GM18873 (cell line): Measurements from ENCODE around the gene TULP4.

ENCODE experiments used
- ATAC-seq: cut with Tn5 transposase; IDR thresholded peaks from one replicate; pipeline ENCODE4 v1.9.1; 2021; ENCODE audit warnings: mild to moderate bottlenecking, moderate library complexity, moderate number of reproducible peaks; ENCODE audit not compliant: unreplicated experiment, low FRiP score

The TULP4 gene

GRCh38 chr6:158353883-158354877, 41.9 kb downstream of the TULP4 start:
- no peak for ATAC-seq

GRCh38 chr6:158356586-158357546, 44.6 kb downstream of the TULP4 start:
- no peak for ATAC-seq

GRCh38 chr6:158357570-158358216, 45.4 kb downstream of the TULP4 start:
- ATAC-seq = peak; percentile 52

- no peak for ATAC-seq
These were observed 46.3 kb downstream of the TULP4 start for GRCh38 chr6:158358450-158359077.

- no peak for ATAC-seq
These were observed 48.8 kb downstream of the TULP4 start for GRCh38 chr6:158361068-158361467.

GRCh38 chr6:158361961-158362669, 49.9 kb downstream of the TULP4 start:
- ATAC-seq = no peak

- ATAC-seq = no peak
These were observed 54.1 kb downstream of the TULP4 start for GRCh38 chr6:158366363-158366762.

GRCh38 chr6:158367816-158368215, 55.6 kb downstream of the TULP4 start:
- no peak for ATAC-seq

- ATAC-seq = no peak
These were observed 57.0 kb downstream of the TULP4 start for GRCh38 chr6:158369241-158369640.

- ATAC-seq = no peak
These were observed 58.5 kb downstream of the TULP4 start for GRCh38 chr6:158370805-158371204.

- no peak for ATAC-seq
These were observed 59.0 kb downstream of the TULP4 start for GRCh38 chr6:158371261-158371660.

- no peak for ATAC-seq
These were observed 60.3 kb downstream of the TULP4 start for GRCh38 chr6:158372574-158372973.

- no peak for ATAC-seq
These were observed 60.9 kb downstream of the TULP4 start for GRCh38 chr6:158373214-158373613.

- no peak for ATAC-seq
These were observed 61.8 kb downstream of the TULP4 start for GRCh38 chr6:158374020-158374419.

- no peak for ATAC-seq
These were observed 64.4 kb downstream of the TULP4 start for GRCh38 chr6:158376631-158377081.

GRCh38 chr6:158377860-158378259, 65.6 kb downstream of the TULP4 start:
- ATAC-seq = no peak

GRCh38 chr6:158379336-158379735, 67.1 kb downstream of the TULP4 start:
- no peak for ATAC-seq

- ATAC-seq = no peak
These were observed 68.9 kb downstream of the TULP4 start for GRCh38 chr6:158381214-158381613.

- ATAC-seq = no peak
These were observed 70.2 kb downstream of the TULP4 start for GRCh38 chr6:158382491-158382890.
